Measurements from ENCODE around the gene CARD6.
"Not testable (repeated sequence)": the region's sequence is repeated elsewhere in the genome, so short reads cannot be mapped to it uniquely, and the experiment has no call there.

Gene CARD6

GRCh38 chr5:40873286-40873880 is 32.2 kb downstream of the CARD6 start:
- no peak for DNase-seq

- no peak for DNase-seq
These were observed 34.8 kb downstream of the CARD6 start for GRCh38 chr5:40875958-40876357.

GRCh38 chr5:40877371-40877988 is 36.3 kb downstream of the CARD6 start:
- no peak for DNase-seq

- DNase-seq = peak in 1 of 2 donors; percentile 12
These were observed 38.2 kb downstream of the CARD6 start for GRCh38 chr5:40879163-40879942.

- no peak for DNase-seq
These were observed 41.1 kb downstream of the CARD6 start for GRCh38 chr5:40882291-40882690.

- not testable (repeated sequence) for DNase-seq
These were observed 41.9 kb downstream of the CARD6 start for GRCh38 chr5:40883051-40883450.

- DNase-seq = not testable (repeated sequence)
These were observed 54.6 kb downstream of the CARD6 start for GRCh38 chr5:40895440-40896425.

GRCh38 chr5:40904205-40904993 is 63.2 kb downstream of the CARD6 start:
- DNase-seq = peak in 1 of 2 donors; percentile 13

- DNase-seq = no peak
These were observed 63.8 kb downstream of the CARD6 start for GRCh38 chr5:40904994-40905306.

GRCh38 chr5:40906351-40906751 is 65.2 kb downstream of the CARD6 start:
- no peak for DNase-seq

- DNase-seq = no peak
These were observed 68.1 kb downstream of the CARD6 start, which contains the start of gene C7 for GRCh38 chr5:40909264-40909663. C7 (plus strand) TSS chr5:40909497; CDS start chr5:40909611, 114 bp downstream.

GRCh38 chr5:40909723-40910122 is 68.6 kb downstream of the CARD6 start:
- no peak for DNase-seq
